Naive B cell (primary cell): ENCODE results near the gene SELPLG. TPM values are rescaled to one million over a fixed set of nuclear protein-coding genes. Genes with fewer than 3 reads are reported as not detected.
A peak's percentile ranks its signal among the peaks of the same experiment; 100 is the strongest.
"Not testable (repeated sequence)": the region's sequence is repeated elsewhere in the genome, so short reads cannot be mapped to it uniquely, and the experiment has no call there.

Experiments
- ATAC-seq, 2 donors: fragments of 150-1000 bp; cut with Tn5 transposase; 2 replicates each; pipeline ENCODE4 v1.10.0; 2021; ENCODE audit warnings: low read depth in 2 of 2, mild to moderate bottlenecking in 2 of 2, moderate library complexity in 2 of 2
- DNase-seq: peaks from one replicate; pipeline ENCODE4 v3.0.0; 2022
- H3K27ac Mint-ChIP-seq, 6 donors: one replicate each; pipeline ENCODE4 v1.8.0; 2020 to 2022; ENCODE audit warnings: mild to moderate bottlenecking in 6 of 6, mixed read lengths in 6 of 6, moderate library complexity in 5 of 6, inconsistent platforms in 2 of 6
- H3K27me3 Mint-ChIP-seq, 3 donors: one replicate each; pipeline ENCODE4 v1.8.0; 2021 to 2022; ENCODE audit warnings: mixed read lengths in 3 of 3, mild to moderate bottlenecking in 1 of 3
- H3K36me3 Mint-ChIP-seq, 2 donors: one replicate each; pipeline ENCODE4 v1.8.0; 2020 to 2022; ENCODE audit warnings: mixed read lengths in 2 of 2, inconsistent platforms in 1 of 2, mild to moderate bottlenecking in 1 of 2
- H3K4me1 Mint-ChIP-seq, 3 donors: one replicate each; pipeline ENCODE4 v1.8.0; 2020 to 2022; ENCODE audit warnings: mixed read lengths in 3 of 3, inconsistent platforms in 1 of 3, mild to moderate bottlenecking in 1 of 3, moderate library complexity in 1 of 3
- H3K4me3 Mint-ChIP-seq, 8 donors: one replicate each; pipeline ENCODE4 v1.8.0; 2020 to 2022; ENCODE audit warnings: mild to moderate bottlenecking in 8 of 8, mixed read lengths in 8 of 8, moderate library complexity in 8 of 8, inconsistent platforms in 2 of 8
- H3K9me3 Mint-ChIP-seq, 7 donors: one replicate each; pipeline ENCODE4 v1.8.0; 2020 to 2022; ENCODE audit warnings: mixed read lengths in 7 of 7, mild to moderate bottlenecking in 5 of 7, inconsistent platforms in 2 of 7, moderate library complexity in 1 of 7
- polyA plus RNA-seq, 6 donors: library from polyadenylated mRNA; unstranded; fragments of 300-500 nt; fragmentation: Illumina TruSeq; gene quantifications; one replicate each; pipeline ENCODE4 v1.2.3, GENCODE V29; 2021; ENCODE audit warnings: low read depth in 6 of 6

Gene SELPLG
- polyA plus RNA-seq, 6 donors from 2014 or later = 28.4 to 56.4 (median 36.0) TPM

GRCh38 chr12:108666401-108666881 lies 32.7 kb upstream of the SELPLG start:
- no peak for ATAC-seq
- peak overlapping the region in 2 of 8 donors; percentile 25 to 29 for H3K4me3 Mint-ChIP-seq
- no peaks in the 10 kb centered on the region for H3K27me3 Mint-ChIP-seq
- peaks cover 37 to 61% (median 45%) of the 10 kb centered on the region in 3 donors for H3K4me1 Mint-ChIP-seq
- peak overlapping the region in 3 of 6 donors; percentile 45 to 72 (median 63) for H3K27ac Mint-ChIP-seq
- no peak for DNase-seq
- H3K36me3 Mint-ChIP-seq = peaks cover 0 to 6% of the 10 kb centered on the region in 2 donors
- H3K9me3 Mint-ChIP-seq = no peaks in the 10 kb centered on the region

DNA sequence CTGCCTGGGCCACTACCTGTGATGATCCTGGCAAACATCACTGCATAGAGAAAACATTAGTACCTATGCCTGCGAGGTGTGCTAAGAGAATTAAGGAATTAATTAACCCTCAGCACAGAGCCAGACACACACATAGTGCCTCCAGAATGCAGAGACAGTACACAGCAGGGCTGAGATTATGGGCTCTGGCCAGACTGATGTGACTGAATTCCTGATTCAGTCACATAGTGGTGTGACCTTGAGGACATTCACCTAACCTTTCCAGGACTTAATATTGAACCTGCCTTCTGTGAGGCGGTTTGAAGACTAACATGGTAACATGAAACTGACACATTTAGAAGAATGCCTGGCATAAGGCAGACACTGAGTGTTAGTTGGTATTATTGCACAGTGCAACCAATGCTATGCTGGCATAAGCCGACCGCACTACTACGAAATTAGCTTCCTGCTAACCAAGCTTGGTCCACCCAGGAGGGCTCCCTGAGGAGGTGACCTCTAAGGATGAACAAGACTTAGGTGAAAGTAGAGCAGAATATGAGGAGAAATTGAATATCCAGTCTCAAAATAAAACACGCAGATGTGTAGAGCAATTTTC lies 32.0 kb upstream of the SELPLG start:
- peak overlapping the region in 3 of 6 donors; percentile 45 to 81 (median 72) for H3K27ac Mint-ChIP-seq
- H3K36me3 Mint-ChIP-seq = peaks cover 0 to 6% of the 10 kb centered on the region in 2 donors
- peaks cover 37 to 66% (median 45%) of the 10 kb centered on the region in 3 donors for H3K4me1 Mint-ChIP-seq

GRCh38 chr12:108664338-108665258 lies 30.9 kb upstream of the SELPLG start:
- H3K27me3 Mint-ChIP-seq = no peaks in the 10 kb centered on the region
- peak; percentile 84 to 90 for ATAC-seq
- H3K9me3 Mint-ChIP-seq = no peaks in the 10 kb centered on the region
- peaks cover 0 to 6% of the 10 kb centered on the region in 2 donors for H3K36me3 Mint-ChIP-seq
- peaks cover 37 to 66% (median 41%) of the 10 kb centered on the region in 3 donors for H3K4me1 Mint-ChIP-seq
- H3K4me3 Mint-ChIP-seq = peak overlapping the region; percentile 1 to 87 (median 78)
- peak; percentile 72 for DNase-seq
- H3K27ac Mint-ChIP-seq = peak overlapping the region; percentile 67 to 93 (median 82)

More for the DNA sequence above, 32.0 kb upstream of the SELPLG start:
- H3K27me3 Mint-ChIP-seq = no peaks in the 10 kb centered on the region
- H3K9me3 Mint-ChIP-seq = no peaks in the 10 kb centered on the region
- ATAC-seq (no peak), DNase-seq (no peak)
- peak overlapping the region in 1 of 8 donors; percentile 34 for H3K4me3 Mint-ChIP-seq

DNA sequence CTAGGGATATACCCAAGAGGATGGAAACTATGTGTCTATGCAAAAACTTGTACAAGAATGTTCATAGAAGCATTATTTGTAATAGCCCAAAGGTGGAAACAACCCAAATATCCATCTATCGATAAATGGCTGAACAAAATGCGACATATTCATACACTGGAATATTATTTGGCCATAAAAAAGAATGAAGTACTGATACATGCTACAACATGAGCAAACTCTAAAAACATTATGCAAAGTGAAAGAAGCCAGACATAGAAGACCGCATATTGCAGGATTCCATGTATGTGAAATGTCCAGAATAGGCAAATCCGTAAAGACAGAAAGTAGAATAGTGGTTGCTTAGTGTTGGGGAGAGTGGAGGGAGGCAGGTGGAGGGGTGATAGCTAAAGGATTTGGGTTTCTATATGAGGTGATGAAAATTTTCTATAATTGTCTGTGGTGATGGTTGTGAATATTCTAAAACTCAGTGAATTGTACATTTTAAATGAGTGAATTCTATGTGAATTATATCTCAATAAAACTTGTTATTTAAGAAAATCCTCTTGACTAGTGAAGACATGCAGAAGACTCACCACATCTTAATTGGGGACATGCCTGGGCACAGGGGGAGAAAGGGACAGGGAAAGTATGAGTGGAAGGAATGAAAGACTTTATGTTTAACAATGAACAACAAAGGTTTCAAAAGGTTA lies 29.8 kb upstream of the SELPLG start:
- ATAC-seq = no peak
- no peak for DNase-seq
- no peaks in the 10 kb centered on the region for H3K9me3 Mint-ChIP-seq
- peaks cover 37 to 66% (median 41%) of the 10 kb centered on the region in 3 donors for H3K4me1 Mint-ChIP-seq
- no peaks in the 10 kb centered on the region for H3K27me3 Mint-ChIP-seq
- peak overlapping the region in 6 of 8 donors; percentile 17 to 84 (median 73) for H3K4me3 Mint-ChIP-seq
- H3K27ac Mint-ChIP-seq = peak overlapping the region in 5 of 6 donors; percentile 18 to 93 (median 74)
- H3K36me3 Mint-ChIP-seq = peaks cover 6% of the 10 kb centered on the region in 2 donors

GRCh38 chr12:108658115-108658514 lies 24.4 kb upstream of the SELPLG start:
- not testable (repeated sequence) for H3K4me3 Mint-ChIP-seq, H3K9me3 Mint-ChIP-seq, ATAC-seq, DNase-seq, H3K27me3 Mint-ChIP-seq
- H3K27ac Mint-ChIP-seq = peak overlapping the region in 1 of 6 donors; percentile 47
- peaks cover 12 to 31% (median 16%) of the 10 kb centered on the region in 3 donors for H3K4me1 Mint-ChIP-seq
- H3K36me3 Mint-ChIP-seq = peaks cover 0 to 21% of the 10 kb centered on the region in 2 donors

DNA sequence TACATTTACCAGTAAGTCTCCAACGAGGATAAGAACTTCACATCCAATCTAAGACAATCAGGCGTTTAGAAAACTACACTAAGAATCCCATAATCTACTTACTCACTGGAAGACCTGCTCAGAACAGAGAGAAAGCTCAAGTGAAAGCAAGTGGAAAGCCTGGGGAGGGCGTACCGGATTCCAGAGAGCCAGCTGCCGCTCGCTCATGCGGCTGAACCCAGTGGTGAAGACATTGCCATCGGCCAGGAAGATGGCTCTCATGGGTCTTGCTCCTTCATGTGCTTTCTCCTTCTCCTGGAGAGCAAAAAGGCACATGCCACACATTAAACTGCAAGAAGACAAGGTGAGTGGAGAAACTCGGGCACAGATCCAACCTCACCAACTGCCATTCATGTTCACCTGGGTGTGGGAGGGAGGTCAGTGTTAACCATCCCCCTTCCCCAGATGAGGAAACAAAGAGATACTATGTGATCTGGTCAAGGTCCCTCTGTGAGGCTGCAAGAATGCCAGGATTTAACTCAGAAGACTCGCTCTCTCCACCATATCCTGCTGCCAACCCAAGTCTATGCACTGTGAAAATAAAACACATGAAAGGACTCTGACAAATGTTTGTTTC lies 23.5 kb upstream of the SELPLG start:
- ATAC-seq (no peak), DNase-seq (no peak)
- Mint-ChIP-seq H3K4me3 (no peak overlapping the region), H3K4me1 (peaks cover 19 to 35% (median 20%) of the 10 kb centered on the region in 3 donors), H3K27ac (peak overlapping the region in 5 of 6 donors; percentile 43 to 72 (median 52)), H3K36me3 (peaks cover 0 to 21% of the 10 kb centered on the region in 2 donors), H3K9me3 (no peaks in the 10 kb centered on the region), H3K27me3 (no peaks in the 10 kb centered on the region)

- not testable (repeated sequence) for ATAC-seq, DNase-seq, H3K4me3 Mint-ChIP-seq, H3K9me3 Mint-ChIP-seq, H3K27me3 Mint-ChIP-seq
- Mint-ChIP-seq H3K27ac (peak overlapping the region in 2 of 6 donors; percentile 38 to 43), H3K36me3 (peaks cover 0 to 21% of the 10 kb centered on the region in 2 donors), H3K4me1 (peaks cover 19 to 32% (median 20%) of the 10 kb centered on the region in 3 donors)
Observed at GRCh38 chr12:108656247-108656646, 22.6 kb upstream of the SELPLG start.

GRCh38 chr12:108655812-108656175 lies 22.1 kb upstream of the SELPLG start:
- H3K27ac Mint-ChIP-seq, H3K9me3 Mint-ChIP-seq, ATAC-seq, H3K27me3 Mint-ChIP-seq, H3K4me3 Mint-ChIP-seq, DNase-seq: not testable (repeated sequence)
- H3K4me1 Mint-ChIP-seq = peaks cover 19 to 29% (median 20%) of the 10 kb centered on the region in 3 donors
- H3K36me3 Mint-ChIP-seq = peaks cover 0 to 21% of the 10 kb centered on the region in 2 donors

DNA sequence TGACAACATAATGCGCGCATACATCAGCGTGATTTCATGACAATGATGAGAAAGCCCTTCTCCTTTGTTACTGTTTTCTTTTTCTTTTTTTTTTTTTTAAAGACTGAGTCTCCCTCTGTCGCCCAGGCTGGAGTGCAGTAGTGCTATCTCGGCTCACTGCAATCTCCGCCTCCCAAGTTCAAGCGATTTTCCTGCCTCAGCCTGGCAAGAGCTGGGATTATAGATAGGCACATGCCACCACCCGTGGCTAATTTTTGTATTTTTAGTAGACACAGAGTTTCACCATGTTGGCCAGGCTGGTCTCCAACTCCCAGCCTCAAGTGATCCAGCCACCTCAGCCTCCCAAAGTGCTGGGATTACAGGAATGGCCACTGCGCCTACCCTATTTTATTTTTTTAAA lies 20.9 kb upstream of the SELPLG start:
- not testable (repeated sequence) for H3K27me3 Mint-ChIP-seq, H3K4me3 Mint-ChIP-seq, ATAC-seq, DNase-seq, H3K27ac Mint-ChIP-seq, H3K9me3 Mint-ChIP-seq
- Mint-ChIP-seq H3K4me1 (peaks cover 22 to 29% (median 23%) of the 10 kb centered on the region in 3 donors), H3K36me3 (peaks cover 0 to 24% of the 10 kb centered on the region in 2 donors)

- Mint-ChIP-seq H3K27ac (peak overlapping the region in 4 of 6 donors; percentile 48 to 75 (median 74)), H3K4me1 (peaks cover 27 to 30% (median 29%) of the 10 kb centered on the region in 3 donors), H3K36me3 (peaks cover 6 to 29% of the 10 kb centered on the region in 2 donors), H3K4me3 (peak overlapping the region in 1 of 8 donors; percentile 7), H3K27me3 (no peaks in the 10 kb centered on the region), H3K9me3 (no peaks in the 10 kb centered on the region)
- ATAC-seq = no peak
- DNase-seq = no peak
Observed at GRCh38 chr12:108653922-108654321, 20.2 kb upstream of the SELPLG start.

DNA sequence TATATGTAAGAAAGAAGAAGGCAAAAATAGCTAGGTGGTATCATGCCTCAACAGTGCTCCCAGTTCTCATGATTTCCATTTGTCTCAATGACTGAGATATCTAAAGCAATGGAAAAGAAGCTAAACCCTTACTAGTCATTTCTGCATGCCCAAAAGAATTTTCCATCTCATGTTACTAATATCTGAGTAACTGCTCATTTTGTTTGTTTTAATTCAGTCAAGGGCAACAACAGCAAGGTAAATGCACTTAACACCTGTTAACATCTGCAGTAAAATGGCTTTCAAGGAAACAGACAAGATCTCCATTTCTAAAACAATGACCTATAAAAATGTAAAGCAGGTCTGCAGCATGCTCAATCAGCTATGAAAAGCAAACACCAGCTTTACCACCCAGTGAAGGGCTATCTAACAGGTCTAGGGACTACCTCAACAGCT lies 19.4 kb upstream of the SELPLG start:
- ATAC-seq (no peak), DNase-seq (no peak)
- Mint-ChIP-seq H3K27ac (peak overlapping the region in 4 of 6 donors; percentile 53 to 75 (median 74)), H3K36me3 (peaks cover 12 to 25% of the 10 kb centered on the region in 2 donors), H3K4me3 (no peak overlapping the region), H3K4me1 (peaks cover 28 to 36% (median 36%) of the 10 kb centered on the region in 3 donors), H3K27me3 (no peaks in the 10 kb centered on the region), H3K9me3 (no peaks in the 10 kb centered on the region)

- peaks cover 54 to 62% (median 61%) of the 10 kb centered on the region in 3 donors for H3K4me1 Mint-ChIP-seq
- H3K27ac Mint-ChIP-seq = peak overlapping the region in 4 of 6 donors; percentile 28 to 99 (median 46)
- H3K4me3 Mint-ChIP-seq = no peak overlapping the region
- H3K9me3 Mint-ChIP-seq = no peaks in the 10 kb centered on the region
- DNase-seq (no peak), ATAC-seq (no peak)
- H3K27me3 Mint-ChIP-seq = no peaks in the 10 kb centered on the region
- H3K36me3 Mint-ChIP-seq = peaks cover 12 to 24% of the 10 kb centered on the region in 2 donors
Observed at GRCh38 chr12:108650083-108650482, 16.4 kb upstream of the SELPLG start.
